ENCODE measurements around the gene ZDHHC1.
A peak's percentile ranks its signal among the peaks of the same experiment; 100 is the strongest.
"Not testable (repeated sequence)": the region's sequence is repeated elsewhere in the genome, so short reads cannot be mapped to it uniquely, and the experiment has no call there.

Gene ZDHHC1

DNA sequence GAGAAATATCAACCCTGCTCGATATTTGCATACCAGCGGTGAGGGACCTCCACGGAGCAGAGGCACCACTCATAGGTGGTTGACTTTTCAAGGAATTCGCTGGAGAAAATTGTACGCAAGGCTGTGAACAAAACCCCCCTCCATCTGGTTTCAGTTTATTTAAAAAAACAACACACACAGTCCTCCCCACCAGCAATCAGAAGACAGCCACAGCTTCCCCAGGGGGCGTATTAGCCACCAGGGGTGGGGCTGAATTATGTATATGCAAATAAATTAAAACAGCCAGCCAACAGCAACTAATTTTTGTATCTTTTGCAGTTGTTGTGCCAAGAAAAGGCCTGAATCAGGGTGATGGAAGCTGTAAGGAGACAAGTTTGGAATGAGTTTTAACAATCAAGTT, 8.8 kb upstream of the ZDHHC1 start:
- H3K27me3 Mint-ChIP-seq = peaks cover 70% of the 10 kb centered on the region
- H3K36me3 Mint-ChIP-seq (ENCODE audit: insufficient read depth) = peaks cover 2% of the 10 kb centered on the region
- ATAC-seq (replicated peaks; ENCODE audit: extremely low read depth, poor library complexity, severe bottlenecking) = no peak
- H3K4me1 Mint-ChIP-seq = no peaks in the 10 kb centered on the region
- H3K27ac Mint-ChIP-seq (ENCODE audit: low read depth) = no peak overlapping the region
- H3K9me3 Mint-ChIP-seq = no peaks in the 10 kb centered on the region
- no peak overlapping the region for H3K4me3 Mint-ChIP-seq
- DNase-seq (ENCODE audit: low spot score in 2 of 2) = no peak

DNA sequence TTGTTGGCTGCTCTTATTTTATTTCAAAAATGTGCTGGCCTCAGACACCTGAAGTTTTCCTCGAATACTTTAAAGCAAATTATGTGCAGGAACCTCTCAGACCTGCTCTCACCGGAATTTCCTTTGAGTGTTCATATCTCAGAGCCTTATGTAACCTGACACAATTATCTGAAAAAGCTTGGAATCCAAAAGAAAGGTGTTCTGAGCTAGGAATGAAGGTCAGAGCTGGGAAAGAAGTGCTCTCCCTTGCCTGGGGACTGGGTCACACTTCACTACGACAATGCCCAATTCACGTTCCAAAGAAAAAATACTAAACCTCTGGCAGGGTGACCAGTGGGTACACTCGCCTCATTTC, 8.0 kb upstream of the ZDHHC1 start:
- H3K36me3 Mint-ChIP-seq (ENCODE audit: insufficient read depth) = no peaks in the 10 kb centered on the region
- H3K4me3 Mint-ChIP-seq = no peak overlapping the region
- H3K4me1 Mint-ChIP-seq = no peaks in the 10 kb centered on the region

DNA sequence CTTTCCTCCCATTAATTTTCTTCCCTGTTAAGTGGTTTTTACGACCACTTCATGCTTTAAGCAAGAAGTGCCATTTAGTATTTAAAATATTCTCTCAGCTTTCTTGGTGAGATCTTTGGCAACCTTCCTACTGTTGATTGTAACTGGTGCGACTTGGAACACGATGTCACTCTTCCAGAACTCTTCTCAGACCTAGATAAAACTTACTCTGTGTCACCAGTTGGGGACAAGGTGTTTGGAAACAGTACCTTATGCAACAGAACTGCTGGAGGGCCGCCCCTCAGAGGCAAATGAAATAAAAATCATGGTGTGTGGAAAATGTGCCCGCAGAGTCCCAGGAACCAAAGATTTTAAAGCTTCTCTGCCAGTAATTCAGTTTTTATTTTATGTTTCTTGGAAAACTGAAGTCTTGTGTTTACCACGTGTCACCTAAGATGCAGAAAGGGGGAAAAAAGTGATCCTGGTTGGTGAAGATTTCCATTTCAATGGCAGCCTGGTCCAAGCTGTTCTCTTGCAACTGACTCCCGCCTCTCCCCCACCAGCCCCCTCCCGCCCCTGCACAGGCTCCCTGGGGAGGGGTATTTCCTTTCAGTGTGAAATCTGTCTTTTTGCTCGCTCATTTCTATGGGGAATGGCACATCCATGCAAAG, 7.5 kb upstream of the ZDHHC1 start:
- H3K4me3 Mint-ChIP-seq = no peak overlapping the region

More for the DNA sequence above, 8.0 kb upstream of the ZDHHC1 start:
- Mint-ChIP-seq H3K27ac (ENCODE audit: low read depth) (no peak overlapping the region), H3K27me3 (peaks cover 62% of the 10 kb centered on the region), H3K9me3 (no peaks in the 10 kb centered on the region)
- DNase-seq (ENCODE audit: low spot score in 2 of 2) (no peak), ATAC-seq (replicated peaks; ENCODE audit: extremely low read depth, poor library complexity, severe bottlenecking) (no peak)

DNA sequence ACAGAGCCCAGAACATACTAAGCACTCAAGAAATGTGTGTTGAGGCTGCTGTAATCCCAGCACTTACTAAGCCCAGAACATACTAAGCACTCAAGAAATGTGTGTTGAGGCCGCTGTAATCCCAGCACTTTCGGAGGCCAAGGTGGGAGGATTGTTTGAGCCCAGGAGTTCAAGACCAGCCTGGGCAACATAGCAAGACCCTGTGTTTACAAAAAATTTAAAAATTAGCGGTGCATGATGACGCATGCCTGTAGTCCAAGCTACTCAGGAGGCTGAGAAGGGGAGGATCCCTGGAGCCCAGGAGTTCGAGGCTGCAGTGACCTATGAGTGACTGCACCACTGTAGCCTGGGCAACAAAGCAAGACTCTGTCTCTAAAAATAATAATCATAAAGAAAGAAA, 6.7 kb upstream of the ZDHHC1 start:
- ATAC-seq (replicated peaks; ENCODE audit: extremely low read depth, poor library complexity, severe bottlenecking) (no peak), DNase-seq (ENCODE audit: low spot score in 2 of 2) (no peak)
- Mint-ChIP-seq H3K4me1 (no peaks in the 10 kb centered on the region), H3K36me3 (ENCODE audit: insufficient read depth) (no peaks in the 10 kb centered on the region), H3K27me3 (peaks cover 50% of the 10 kb centered on the region), H3K4me3 (no peak overlapping the region), H3K9me3 (no peaks in the 10 kb centered on the region), H3K27ac (ENCODE audit: low read depth) (no peak overlapping the region)

More for the DNA sequence above, 7.5 kb upstream of the ZDHHC1 start:
- Mint-ChIP-seq H3K36me3 (ENCODE audit: insufficient read depth) (no peaks in the 10 kb centered on the region), H3K9me3 (no peaks in the 10 kb centered on the region), H3K27ac (ENCODE audit: low read depth) (no peak overlapping the region), H3K27me3 (peaks cover 57% of the 10 kb centered on the region), H3K4me1 (no peaks in the 10 kb centered on the region)
- DNase-seq (ENCODE audit: low spot score in 2 of 2) (no peak), ATAC-seq (replicated peaks; ENCODE audit: extremely low read depth, poor library complexity, severe bottlenecking) (no peak)

DNA sequence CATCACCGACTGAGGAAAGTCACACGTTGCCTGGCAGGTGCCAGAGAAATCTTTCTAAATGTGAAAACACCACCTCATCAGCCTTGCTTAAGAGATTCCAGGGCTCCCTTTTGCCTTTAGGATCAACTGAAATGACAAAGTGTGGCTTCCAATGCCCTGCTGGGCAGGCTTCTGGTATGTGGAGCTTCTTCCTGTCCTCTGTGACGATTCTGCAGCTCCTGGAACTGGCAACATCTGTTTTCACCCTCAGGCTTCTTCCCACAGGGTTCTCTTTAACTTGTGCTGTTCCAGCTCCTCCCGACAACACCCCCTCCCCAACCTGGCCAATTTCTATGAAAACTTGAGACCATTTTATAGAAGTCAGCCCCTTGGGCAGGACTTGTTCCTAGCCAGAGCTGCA, 4.8 kb upstream of the ZDHHC1 start:
- ATAC-seq (replicated peaks; ENCODE audit: extremely low read depth, poor library complexity, severe bottlenecking) = no peak
- Mint-ChIP-seq H3K27me3 (peaks cover 39% of the 10 kb centered on the region), H3K36me3 (ENCODE audit: insufficient read depth) (peaks cover 1% of the 10 kb centered on the region), H3K27ac (ENCODE audit: low read depth) (no peak overlapping the region), H3K4me1 (peaks cover 6% of the 10 kb centered on the region), H3K9me3 (no peaks in the 10 kb centered on the region), H3K4me3 (no peak overlapping the region)
- DNase-seq (ENCODE audit: low spot score in 2 of 2) = no peak

DNA sequence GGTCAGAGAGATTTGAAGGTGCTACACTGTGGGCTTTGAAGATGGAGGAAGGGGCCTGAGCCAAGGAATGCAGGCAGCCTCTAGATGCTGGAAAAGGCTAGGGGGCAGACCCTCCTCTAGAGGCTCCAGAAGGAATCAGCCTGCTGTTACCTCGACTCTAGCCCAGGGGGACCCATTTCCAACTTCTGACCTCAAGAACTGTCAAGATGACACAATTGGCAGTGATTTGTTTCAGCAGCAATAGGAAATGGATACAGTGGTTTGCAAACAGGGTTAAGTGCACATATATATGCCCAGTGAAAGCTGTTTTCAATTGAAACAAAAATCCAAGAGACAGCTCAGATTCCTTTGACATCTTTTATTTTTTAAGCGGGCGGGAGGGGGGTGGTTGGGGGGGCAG, 3.7 kb upstream of the ZDHHC1 start:
- no peak overlapping the region for H3K27ac Mint-ChIP-seq (ENCODE audit: low read depth)
- peaks cover 31% of the 10 kb centered on the region for H3K27me3 Mint-ChIP-seq
- peaks cover 1% of the 10 kb centered on the region for H3K36me3 Mint-ChIP-seq (ENCODE audit: insufficient read depth)
- H3K9me3 Mint-ChIP-seq = no peaks in the 10 kb centered on the region
- ATAC-seq (replicated peaks; ENCODE audit: extremely low read depth, poor library complexity, severe bottlenecking) = no peak
- no peak overlapping the region for H3K4me3 Mint-ChIP-seq
- DNase-seq (ENCODE audit: low spot score in 2 of 2) = no peak
- peaks cover 11% of the 10 kb centered on the region for H3K4me1 Mint-ChIP-seq

DNA sequence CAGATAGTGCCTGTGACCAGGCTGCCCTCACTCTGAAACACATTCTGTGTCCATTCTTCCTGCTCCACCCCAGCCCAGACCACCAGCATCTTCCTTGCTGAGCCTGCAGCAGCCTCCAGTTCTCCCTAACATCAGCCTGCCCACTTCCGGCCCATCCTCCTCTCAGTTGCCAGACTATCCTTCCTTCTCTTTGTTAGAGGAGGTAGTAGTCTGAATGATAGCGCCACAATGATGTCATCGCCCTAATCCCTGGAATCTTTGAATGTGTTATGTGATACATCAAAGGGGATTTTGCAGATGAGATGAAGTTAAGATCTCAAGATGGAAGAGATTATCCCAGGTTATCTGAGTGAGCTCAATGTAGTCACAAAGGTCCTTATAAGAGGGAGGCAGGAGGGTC, 3.2 kb upstream of the ZDHHC1 start:
- Mint-ChIP-seq H3K27me3 (peaks cover 28% of the 10 kb centered on the region), H3K4me1 (peaks cover 12% of the 10 kb centered on the region), H3K27ac (ENCODE audit: low read depth) (no peak overlapping the region), H3K4me3 (no peak overlapping the region), H3K9me3 (no peaks in the 10 kb centered on the region), H3K36me3 (ENCODE audit: insufficient read depth) (peaks cover 1% of the 10 kb centered on the region)
- no peak for DNase-seq (ENCODE audit: low spot score in 2 of 2)
- no peak for ATAC-seq (replicated peaks; ENCODE audit: extremely low read depth, poor library complexity, severe bottlenecking)

DNA sequence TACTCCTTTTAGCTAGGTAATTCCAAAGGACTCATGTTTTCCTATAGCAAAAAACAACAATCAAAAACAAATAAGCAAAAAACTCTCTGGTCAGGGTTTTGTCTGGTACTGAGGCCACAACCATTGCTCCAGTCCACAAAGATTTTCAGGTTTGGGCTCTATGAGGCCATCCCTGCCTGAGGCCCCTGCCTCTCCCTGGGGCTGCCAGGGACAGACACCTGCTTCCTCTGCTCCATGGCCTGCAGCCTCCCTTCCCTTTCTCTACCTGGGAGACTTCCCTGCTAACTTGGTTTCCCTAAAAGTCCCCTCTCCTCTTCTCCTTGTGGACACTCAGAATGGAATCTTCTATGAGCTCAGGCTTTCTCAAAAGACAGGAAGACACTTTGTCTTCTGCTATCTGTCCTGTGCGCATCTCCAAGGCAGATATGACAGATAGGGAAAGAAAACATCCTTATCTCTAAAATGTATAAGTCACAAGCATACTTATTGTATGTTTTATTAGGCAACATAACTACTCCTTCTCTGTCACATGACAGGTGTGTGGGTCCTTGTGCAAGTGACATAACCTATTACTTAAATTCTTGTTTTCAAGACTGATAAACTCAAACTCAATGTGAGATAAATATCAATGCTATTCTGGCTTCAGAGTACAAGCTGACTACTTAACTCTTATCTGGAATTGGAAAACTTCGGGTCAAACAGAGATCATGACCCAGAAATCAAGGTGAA, 1.2 kb upstream of the ZDHHC1 start:
- Mint-ChIP-seq H3K36me3 (ENCODE audit: insufficient read depth) (peaks cover 1% of the 10 kb centered on the region), H3K27me3 (peaks cover 13% of the 10 kb centered on the region), H3K4me1 (peaks cover 18% of the 10 kb centered on the region), H3K27ac (ENCODE audit: low read depth) (no peak overlapping the region), H3K4me3 (peak overlapping the region; percentile 80), H3K9me3 (no peaks in the 10 kb centered on the region)
- no peak for ATAC-seq (replicated peaks; ENCODE audit: extremely low read depth, poor library complexity, severe bottlenecking)
- DNase-seq (ENCODE audit: low spot score in 2 of 2) = no peak

DNA sequence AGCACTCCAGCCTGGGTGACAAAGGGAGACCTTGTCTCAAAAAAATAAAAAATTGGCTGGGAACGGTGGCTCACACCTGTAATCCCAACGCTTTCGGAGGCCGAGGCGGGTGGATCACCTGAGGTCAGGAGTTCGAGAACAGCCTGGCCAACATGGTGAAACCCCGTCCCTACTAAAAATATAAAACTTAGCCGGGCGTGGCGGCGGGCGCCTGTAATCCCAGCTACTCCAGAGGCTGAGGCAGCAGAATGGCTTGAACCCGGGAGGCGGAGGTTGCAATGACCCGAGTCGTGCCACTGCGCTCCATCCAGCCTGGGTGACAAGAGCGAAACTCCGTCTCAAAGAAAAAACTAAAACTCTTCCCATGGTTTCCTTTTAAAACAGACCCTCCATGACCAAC, 856 bp downstream of the ZDHHC1 start:
- not testable (repeated sequence) for DNase-seq (ENCODE audit: low spot score in 2 of 2); H3K27ac Mint-ChIP-seq (ENCODE audit: low read depth); ATAC-seq (replicated peaks; ENCODE audit: extremely low read depth, poor library complexity, severe bottlenecking); H3K9me3 Mint-ChIP-seq; H3K36me3 Mint-ChIP-seq (ENCODE audit: insufficient read depth); H3K27me3 Mint-ChIP-seq
- peaks cover 18% of the 10 kb centered on the region for H3K4me1 Mint-ChIP-seq
- H3K4me3 Mint-ChIP-seq = peak overlapping the region; percentile 50

DNA sequence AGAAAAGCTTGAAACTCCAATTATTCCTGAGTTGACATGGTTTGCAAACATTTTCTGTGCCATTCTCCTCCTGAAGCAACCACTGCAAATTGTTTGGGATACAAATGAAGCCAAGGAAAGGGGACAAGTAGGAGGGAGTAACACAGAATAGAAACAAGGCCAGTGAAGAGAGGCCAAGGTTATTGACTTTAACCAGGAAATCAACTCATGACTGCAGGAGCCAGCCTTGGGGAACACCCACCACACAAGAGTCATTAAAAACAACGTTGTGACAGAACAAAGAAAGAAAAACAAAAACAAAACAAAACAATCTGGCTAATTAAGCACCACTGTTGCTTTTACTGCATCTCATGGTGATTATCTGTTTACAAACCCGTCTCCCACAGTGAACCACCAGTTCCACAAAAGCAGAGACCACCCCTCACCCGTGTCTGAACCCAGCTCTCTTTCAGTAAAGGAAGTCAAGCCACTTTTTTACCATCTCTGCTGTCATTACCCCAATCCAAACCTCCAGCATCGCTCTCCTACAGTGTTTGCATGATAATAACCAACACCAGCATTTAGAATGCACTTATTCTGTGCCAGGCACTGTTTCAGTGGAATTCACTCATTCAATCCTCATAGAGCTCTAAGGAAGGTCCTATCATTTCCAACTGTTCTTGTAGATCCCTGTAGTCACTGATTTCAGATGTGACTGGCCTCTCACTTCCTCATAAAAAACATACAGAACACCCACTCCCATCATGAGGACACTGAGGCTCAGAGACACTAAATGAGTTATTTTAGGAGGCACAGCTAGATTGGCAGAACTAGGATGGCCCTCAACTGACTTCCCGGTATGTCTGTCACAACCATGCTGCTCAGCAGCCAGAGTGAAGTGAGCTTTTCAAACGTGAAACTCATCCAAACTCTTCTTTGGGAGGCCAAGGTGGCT, 2.0 kb downstream of the ZDHHC1 start:
- peaks cover 18% of the 10 kb centered on the region for H3K4me1 Mint-ChIP-seq
- peaks cover 1% of the 10 kb centered on the region for H3K36me3 Mint-ChIP-seq (ENCODE audit: insufficient read depth)
- no peak overlapping the region for H3K4me3 Mint-ChIP-seq
- peaks cover 14% of the 10 kb centered on the region for H3K27me3 Mint-ChIP-seq
- DNase-seq (ENCODE audit: low spot score in 2 of 2) (no peak), ATAC-seq (replicated peaks; ENCODE audit: extremely low read depth, poor library complexity, severe bottlenecking) (no peak)
- H3K27ac Mint-ChIP-seq (ENCODE audit: low read depth) = no peak overlapping the region
- H3K9me3 Mint-ChIP-seq = no peaks in the 10 kb centered on the region

DNA sequence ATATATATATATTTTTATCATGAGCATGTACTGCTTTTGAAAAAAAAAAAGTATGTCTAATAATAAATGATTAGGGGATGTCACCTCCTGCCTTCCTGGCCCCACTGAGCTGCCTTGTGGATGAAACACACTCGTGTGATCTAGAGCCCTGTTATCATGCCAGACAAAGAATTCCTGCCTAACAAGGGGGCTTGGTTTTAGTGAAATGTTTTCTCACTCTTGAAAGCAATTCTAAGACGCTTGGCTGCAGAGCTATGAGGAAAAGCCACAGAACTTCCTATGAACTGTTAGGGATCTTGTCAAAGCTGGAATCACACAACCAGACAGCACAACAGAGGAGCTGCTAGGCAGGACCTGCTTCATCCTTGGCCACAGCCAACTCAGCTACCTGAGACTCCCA, 4.0 kb downstream of the ZDHHC1 start:
- H3K9me3 Mint-ChIP-seq = no peaks in the 10 kb centered on the region
- ATAC-seq (replicated peaks; ENCODE audit: extremely low read depth, poor library complexity, severe bottlenecking) (no peak), DNase-seq (ENCODE audit: low spot score in 2 of 2) (no peak)
- H3K27me3 Mint-ChIP-seq = peaks cover 12% of the 10 kb centered on the region
- H3K27ac Mint-ChIP-seq (ENCODE audit: low read depth) = no peak overlapping the region
- peaks cover 18% of the 10 kb centered on the region for H3K4me1 Mint-ChIP-seq
- H3K36me3 Mint-ChIP-seq (ENCODE audit: insufficient read depth) = peaks cover 1% of the 10 kb centered on the region
- no peak overlapping the region for H3K4me3 Mint-ChIP-seq

DNA sequence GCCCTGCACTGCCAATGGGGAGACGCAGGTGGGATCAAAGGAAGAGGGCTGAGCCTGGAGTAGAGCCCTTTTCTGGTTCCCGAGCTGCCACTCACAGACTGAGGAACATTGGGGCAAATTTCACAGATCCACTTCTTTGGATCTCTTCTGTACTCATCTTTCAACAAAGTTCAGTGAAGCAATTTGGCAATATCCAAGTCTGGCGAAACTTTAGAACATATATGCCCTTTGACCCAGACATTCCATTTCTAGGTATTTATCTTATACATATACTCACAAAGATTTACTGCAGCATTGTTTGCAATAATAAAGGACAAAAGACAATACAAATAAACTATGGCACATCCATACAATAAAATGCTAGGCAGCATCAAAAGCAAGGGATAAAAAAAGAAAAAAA, 4.9 kb downstream of the ZDHHC1 start:
- DNase-seq (ENCODE audit: low spot score in 2 of 2) (no peak), ATAC-seq (replicated peaks; ENCODE audit: extremely low read depth, poor library complexity, severe bottlenecking) (no peak)
- H3K4me3 Mint-ChIP-seq = no peak overlapping the region
- peaks cover 13% of the 10 kb centered on the region for H3K4me1 Mint-ChIP-seq
- H3K27me3 Mint-ChIP-seq = peaks cover 9% of the 10 kb centered on the region
- H3K36me3 Mint-ChIP-seq (ENCODE audit: insufficient read depth) = no peaks in the 10 kb centered on the region
- H3K27ac Mint-ChIP-seq (ENCODE audit: low read depth) = no peak overlapping the region
- no peaks in the 10 kb centered on the region for H3K9me3 Mint-ChIP-seq

All from central memory CD8-positive, alpha-beta T cell (primary cell).